Activated CD8-positive, alpha-beta T cell treated with anti-CD3 and anti-CD28 coated beads for 36 hours (primary cell): Measurements from ENCODE around the gene MS4A15. TPM values are rescaled to one million over a fixed set of nuclear protein-coding genes. Genes with fewer than 3 reads are reported as not detected.
"Not testable (repeated sequence)": the region's sequence is repeated elsewhere in the genome, so short reads cannot be mapped to it uniquely, and the experiment has no call there.

Experiments used
- ATAC-seq: fragments of 200-7000 bp; cut with Tn5 transposase; one replicate; pipeline ENCODE4 v1.10.0; 2021; ENCODE audit warnings: mild to moderate bottlenecking, moderate library complexity
- CTCF ChIA-PET: fragments of 350-600 bp; sonication (Branson Sonifier 250); formaldehyde crosslinking; loops from one replicate; lab custom pipeline; 2021; ENCODE audit warnings: antibody characterized with exemption; lab: Charles Lee
- POLR2A ChIA-PET: fragments of 350-600 bp; sonication (Branson Sonifier 250); formaldehyde crosslinking; loops from one replicate; lab custom pipeline; 2021; ENCODE audit warnings: antibody characterized with exemption; lab: Charles Lee
- DNase-seq: peaks from one replicate; pipeline ENCODE4 v3.0.0-alpha.2; 2020
- H3K27ac Mint-ChIP-seq: one replicate; pipeline ENCODE4 v1.8.0; 2021; ENCODE audit warnings: mild to moderate bottlenecking, mixed read lengths
- H3K27me3 Mint-ChIP-seq: one replicate; pipeline ENCODE4 v1.8.0; 2021; ENCODE audit warnings: mixed read lengths
- H3K36me3 Mint-ChIP-seq: one replicate; pipeline ENCODE4 v1.8.0; 2021; ENCODE audit warnings: low read depth, mixed read lengths
- H3K4me1 Mint-ChIP-seq: one replicate; pipeline ENCODE4 v1.8.0; 2021; ENCODE audit warnings: low read depth, mixed read lengths
- H3K4me3 Mint-ChIP-seq: one replicate; pipeline ENCODE4 v1.8.0; 2021; ENCODE audit warnings: mild to moderate bottlenecking, moderate library complexity, mixed read lengths
- H3K9me3 Mint-ChIP-seq: one replicate; pipeline ENCODE4 v1.8.0; 2021; ENCODE audit warnings: mixed read lengths
- CTCF ChIP-seq: fragments of 200-600 bp; IDR thresholded peaks from one replicate; pipeline ENCODE4 v1.8.0; 2022; ENCODE audit warnings: antibody characterized with exemption, mild to moderate bottlenecking
- intact Hi-C: fragments of 100-400 bp; cut with micrococcal nuclease; formaldehyde crosslinking; loops from one replicate; pipeline ENCODE4 v1.10.0; 2022
- total RNA-seq, 2 experiments: library from RNA; stranded (reverse); gene quantifications; one replicate each; pipeline ENCODE4 v1.2.3, GENCODE V29; 2021

The MS4A15 gene
- total RNA-seq, 2 experiments from 2014 or later = not detected

GRCh38 chr11:60757231-60757800 lies 649 bp downstream of the MS4A15 start:
- intact Hi-C loops = no loop called here
- no peak for TF ChIP-seq CTCF
- DNase-seq (no peak), ATAC-seq (no peak)
- no peak overlapping the region for H3K27ac Mint-ChIP-seq
- no peak overlapping the region for H3K4me3 Mint-ChIP-seq
- ChIA-PET POLR2A (no interaction called here), CTCF (interaction anchor here (1.1 to 2.1 kb wide), 7 partner anchors 9 to 84 kb away, joined by 3 to 9 read pairs (median 4); no protein-coding TSS in a partner anchor)
- no peaks in the 10 kb centered on the region for H3K9me3 Mint-ChIP-seq
- H3K27me3 Mint-ChIP-seq = peaks cover 22% of the 10 kb centered on the region
- no peaks in the 10 kb centered on the region for H3K36me3 Mint-ChIP-seq
- H3K4me1 Mint-ChIP-seq = no peaks in the 10 kb centered on the region

- H3K4me3 Mint-ChIP-seq, ATAC-seq, H3K27ac Mint-ChIP-seq, intact Hi-C loops, H3K9me3 Mint-ChIP-seq, H3K36me3 Mint-ChIP-seq, POLR2A ChIA-PET, H3K4me1 Mint-ChIP-seq, DNase-seq: not testable (repeated sequence)
- CTCF ChIA-PET = interaction anchor here (1.1 kb wide), 1 partner anchor 10 kb away, joined by 4 read pairs; no protein-coding TSS in a partner anchor
- H3K27me3 Mint-ChIP-seq = peaks cover 22% of the 10 kb centered on the region
Observed at GRCh38 chr11:60758671-60759070, 2.0 kb downstream of the MS4A15 start.

GRCh38 chr11:60759438-60760225 lies 3.0 kb downstream of the MS4A15 start:
- H3K27ac Mint-ChIP-seq, POLR2A ChIA-PET, H3K4me1 Mint-ChIP-seq, DNase-seq, H3K4me3 Mint-ChIP-seq, ATAC-seq, H3K36me3 Mint-ChIP-seq, H3K9me3 Mint-ChIP-seq: not testable (repeated sequence)
- peaks cover 24% of the 10 kb centered on the region for H3K27me3 Mint-ChIP-seq
- CTCF ChIA-PET = interaction anchor here (9.7 kb wide), 1 partner anchor 17 kb away, joined by 116 read pairs; no protein-coding TSS in a partner anchor
- intact Hi-C loops = loop anchor here (10.0 kb wide), 1 partner anchor 65 kb away; no protein-coding TSS in a partner anchor

- TF ChIP-seq CTCF = no peak
- Mint-ChIP-seq H3K36me3 (no peaks in the 10 kb centered on the region), H3K4me3 (no peak overlapping the region), H3K4me1 (no peaks in the 10 kb centered on the region), H3K27ac (no peak overlapping the region), H3K27me3 (peaks cover 25% of the 10 kb centered on the region), H3K9me3 (no peaks in the 10 kb centered on the region)
- POLR2A ChIA-PET = no interaction called here
- CTCF ChIA-PET = interaction anchor here (1.0 to 9.7 kb wide), 5 partner anchors 15 to 69 kb away, joined by 3 to 116 read pairs (median 4); partner anchors contain the start of gene MS4A8
- no peak for ATAC-seq
- DNase-seq = no peak
- intact Hi-C loops = loop anchor here (10.0 kb wide), 1 partner anchor 63 kb away; no protein-coding TSS in a partner anchor
Observed at GRCh38 chr11:60761436-60762190, 4.9 kb downstream of the MS4A15 start.

- H3K36me3 Mint-ChIP-seq = no peaks in the 10 kb centered on the region
- TF ChIP-seq CTCF = no peak
- ChIA-PET CTCF (interaction anchor here (0.6 to 9.7 kb wide), 15 partner anchors 9 to 135 kb away, joined by 3 to 116 read pairs (median 3); partner anchors contain the start of gene MS4A8), POLR2A (no interaction called here)
- intact Hi-C loops = loop anchor here (10.0 kb wide), 1 partner anchor 62 kb away; no protein-coding TSS in a partner anchor
- DNase-seq = no peak
- no peak overlapping the region for H3K4me3 Mint-ChIP-seq
- H3K27me3 Mint-ChIP-seq = peaks cover 27% of the 10 kb centered on the region
- H3K27ac Mint-ChIP-seq = no peak overlapping the region
- no peaks in the 10 kb centered on the region for H3K9me3 Mint-ChIP-seq
- no peaks in the 10 kb centered on the region for H3K4me1 Mint-ChIP-seq
- peak; percentile 39 for ATAC-seq
Observed at GRCh38 chr11:60762851-60763691, 6.4 kb downstream of the MS4A15 start.
